22Rv1 (cell line): ENCODE measurements around the gene SLC4A3.
"Not testable (repeated sequence)": the region's sequence is repeated elsewhere in the genome, so short reads cannot be mapped to it uniquely, and the experiment has no call there.

Experiments
- H3K27ac ChIP-seq: fragments of 450-650 bp; 2 replicates; pipeline ENCODE4 v1.5.1; 2017
- ZFX ChIP-seq: fragments of 450-650 bp; IDR thresholded peaks from 2 replicates; pipeline ENCODE4 v1.6.1; 2017; ENCODE audit warnings: antibody characterized with exemption, borderline replicate concordance
- TF ChIP-seq, protein P1 (sequence below): fragments of 450-650 bp; IDR thresholded peaks from 2 replicates; pipeline ENCODE4 v1.5.1; 2017; ENCODE audit warnings: mild to moderate bottlenecking

The SLC4A3 gene

GRCh38 chr2:219644801-219645480, 17.5 kb downstream of the SLC4A3 start:
- TF ChIP-seq, protein P1, sequence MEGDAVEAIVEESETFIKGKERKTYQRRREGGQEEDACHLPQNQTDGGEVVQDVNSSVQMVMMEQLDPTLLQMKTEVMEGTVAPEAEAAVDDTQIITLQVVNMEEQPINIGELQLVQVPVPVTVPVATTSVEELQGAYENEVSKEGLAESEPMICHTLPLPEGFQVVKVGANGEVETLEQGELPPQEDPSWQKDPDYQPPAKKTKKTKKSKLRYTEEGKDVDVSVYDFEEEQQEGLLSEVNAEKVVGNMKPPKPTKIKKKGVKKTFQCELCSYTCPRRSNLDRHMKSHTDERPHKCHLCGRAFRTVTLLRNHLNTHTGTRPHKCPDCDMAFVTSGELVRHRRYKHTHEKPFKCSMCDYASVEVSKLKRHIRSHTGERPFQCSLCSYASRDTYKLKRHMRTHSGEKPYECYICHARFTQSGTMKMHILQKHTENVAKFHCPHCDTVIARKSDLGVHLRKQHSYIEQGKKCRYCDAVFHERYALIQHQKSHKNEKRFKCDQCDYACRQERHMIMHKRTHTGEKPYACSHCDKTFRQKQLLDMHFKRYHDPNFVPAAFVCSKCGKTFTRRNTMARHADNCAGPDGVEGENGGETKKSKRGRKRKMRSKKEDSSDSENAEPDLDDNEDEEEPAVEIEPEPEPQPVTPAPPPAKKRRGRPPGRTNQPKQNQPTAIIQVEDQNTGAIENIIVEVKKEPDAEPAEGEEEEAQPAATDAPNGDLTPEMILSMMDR = no peak
- TF ChIP-seq ZFX = no peak
- no peak overlapping the region for H3K27ac ChIP-seq

- H3K27ac ChIP-seq = no peak overlapping the region
- TF ChIP-seq, protein P1 = no peak
- TF ChIP-seq ZFX = no peak
Observed at GRCh38 chr2:219645631-219646527, 18.4 kb downstream of the SLC4A3 start.

DNA sequence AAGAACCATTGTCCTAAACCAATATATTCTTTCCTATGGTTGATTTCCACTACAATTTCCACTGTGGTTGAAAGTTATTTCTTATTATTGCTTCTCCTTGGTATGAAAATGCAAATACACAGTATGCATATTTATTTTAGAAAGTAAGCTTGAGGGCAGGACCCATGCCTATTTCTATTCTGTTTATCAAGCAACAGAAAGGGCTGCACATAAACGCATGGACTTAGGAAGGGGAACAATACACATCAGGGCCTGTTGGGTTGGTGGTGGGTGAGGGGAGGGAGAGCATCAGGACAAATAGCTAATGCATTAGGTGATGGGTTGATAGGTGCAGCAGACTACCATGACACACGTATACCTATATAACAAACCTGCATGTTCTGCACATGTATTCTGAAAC, 20.7 kb downstream of the SLC4A3 start:
- no peak for TF ChIP-seq ZFX
- H3K27ac ChIP-seq = no peak overlapping the region

DNA sequence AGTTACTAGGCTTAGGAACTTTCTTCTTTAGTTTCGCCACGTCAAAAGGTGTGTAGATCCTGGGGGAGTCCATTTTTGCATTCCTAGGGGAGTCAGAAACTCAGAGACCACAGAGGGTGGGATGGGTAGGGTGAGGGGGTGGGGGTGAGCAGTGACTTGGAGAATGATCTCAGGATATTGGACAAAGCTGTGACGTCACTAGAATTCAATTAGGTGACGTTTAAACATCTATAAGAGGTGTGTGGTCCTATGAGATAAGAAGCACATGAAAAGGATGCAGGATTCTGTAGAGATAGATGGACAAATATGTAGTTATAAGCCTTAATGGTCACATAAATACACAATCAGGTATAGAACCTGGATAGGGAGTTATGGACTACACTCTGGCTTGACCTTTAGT, 21.5 kb downstream of the SLC4A3 start:
- TF ChIP-seq ZFX = no peak
- TF ChIP-seq, protein P1 = no peak
- no peak overlapping the region for H3K27ac ChIP-seq

DNA sequence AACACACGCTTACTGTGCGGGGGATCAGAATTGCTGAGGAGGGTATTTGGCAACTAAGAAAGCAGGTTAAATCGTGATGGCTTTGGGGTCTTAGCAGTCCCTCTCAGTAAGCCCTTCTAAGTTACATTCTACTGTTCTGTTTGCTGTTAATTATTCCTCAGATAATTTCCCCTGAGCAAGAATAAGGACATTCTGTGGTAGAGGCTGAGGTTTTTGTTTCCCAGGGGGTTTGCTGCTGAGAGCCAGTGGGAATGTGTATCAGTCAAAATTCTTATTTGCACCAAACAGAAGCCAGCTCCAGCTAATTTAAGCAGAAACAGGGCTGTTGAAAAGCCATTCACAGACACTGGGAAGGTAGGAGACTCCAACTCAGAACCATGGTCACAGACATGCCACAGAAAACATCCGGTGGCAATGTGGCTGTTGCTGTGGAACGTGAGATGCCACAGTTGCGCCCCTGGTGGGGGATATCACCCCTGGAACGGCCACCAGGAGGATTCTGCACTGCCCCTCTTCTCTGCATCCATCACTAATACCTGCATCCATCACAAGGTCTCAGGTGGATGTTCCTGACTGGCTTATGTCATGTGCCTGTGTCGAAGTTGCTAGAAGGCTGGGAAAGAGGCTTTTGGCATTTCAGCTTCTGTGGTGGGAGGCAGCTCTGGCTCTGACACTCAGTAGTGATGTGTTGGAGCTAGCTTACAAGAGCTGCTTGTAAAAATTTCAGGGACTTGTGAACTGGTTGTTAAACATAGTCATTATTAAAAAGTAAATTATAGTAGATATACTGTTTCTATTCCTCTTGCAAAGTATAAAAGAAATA, 23.2 kb downstream of the SLC4A3 start:
- no peak overlapping the region for H3K27ac ChIP-seq
- no peak for TF ChIP-seq ZFX
- TF ChIP-seq, protein P1 = no peak

DNA sequence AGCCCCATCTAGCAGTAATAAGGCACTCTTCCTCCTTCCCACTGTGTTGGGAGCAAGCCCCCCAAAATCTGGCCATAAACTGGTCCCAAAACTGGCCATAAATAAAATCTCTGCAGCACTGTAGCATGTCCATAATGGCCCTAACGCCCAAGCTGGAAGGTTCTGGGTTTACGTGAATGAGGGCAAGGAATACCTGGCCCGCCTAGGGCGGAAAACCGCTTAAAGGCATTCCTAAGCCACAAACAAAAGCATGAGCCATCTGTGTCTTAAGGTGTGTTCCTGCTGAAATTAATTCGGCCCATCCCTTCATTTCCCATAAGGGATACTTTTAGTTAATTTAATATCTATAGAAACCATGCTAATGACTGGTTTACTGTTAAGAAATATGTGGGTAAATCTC, 24.2 kb downstream of the SLC4A3 start:
- not testable (repeated sequence) for H3K27ac ChIP-seq

- H3K27ac ChIP-seq = no peak overlapping the region
- TF ChIP-seq, protein P1 = no peak
- no peak for TF ChIP-seq ZFX
Observed at GRCh38 chr2:219656526-219656925, 29.1 kb downstream of the SLC4A3 start.
